ENCODE measurements around the gene RAB1B. TPM values are rescaled to one million over a fixed set of nuclear protein-coding genes. Genes with fewer than 3 reads are reported as not detected.

RAB1B gene
- total RNA-seq, 1 donor = 88.9 TPM

DNA sequence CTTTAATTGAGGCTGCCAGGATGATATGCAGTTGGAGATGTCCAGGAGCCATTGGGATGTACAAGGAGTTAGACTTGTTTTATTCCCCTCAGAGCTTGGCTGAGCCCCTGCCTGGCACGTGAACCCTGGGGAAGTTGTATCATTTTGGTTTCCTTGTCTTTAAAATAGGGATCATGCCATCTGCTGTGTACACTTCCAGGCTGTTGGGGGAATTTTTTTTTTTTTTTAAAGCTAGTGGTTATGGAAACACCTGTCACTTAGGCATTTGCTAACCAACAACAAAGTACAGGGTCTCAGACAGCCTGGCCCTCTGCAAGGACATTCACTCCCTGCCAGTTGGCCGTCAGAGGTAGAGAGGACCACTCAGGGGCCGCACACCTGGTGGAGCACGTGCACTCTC is 8.5 kb upstream of the RAB1B start:
- no peak overlapping the region for H3K4me3 ChIP-seq (ENCODE audit: low read depth, low read length)
- no peak for DNase-seq (ENCODE audit: low read depth)
- TF ChIP-seq, protein P1, sequence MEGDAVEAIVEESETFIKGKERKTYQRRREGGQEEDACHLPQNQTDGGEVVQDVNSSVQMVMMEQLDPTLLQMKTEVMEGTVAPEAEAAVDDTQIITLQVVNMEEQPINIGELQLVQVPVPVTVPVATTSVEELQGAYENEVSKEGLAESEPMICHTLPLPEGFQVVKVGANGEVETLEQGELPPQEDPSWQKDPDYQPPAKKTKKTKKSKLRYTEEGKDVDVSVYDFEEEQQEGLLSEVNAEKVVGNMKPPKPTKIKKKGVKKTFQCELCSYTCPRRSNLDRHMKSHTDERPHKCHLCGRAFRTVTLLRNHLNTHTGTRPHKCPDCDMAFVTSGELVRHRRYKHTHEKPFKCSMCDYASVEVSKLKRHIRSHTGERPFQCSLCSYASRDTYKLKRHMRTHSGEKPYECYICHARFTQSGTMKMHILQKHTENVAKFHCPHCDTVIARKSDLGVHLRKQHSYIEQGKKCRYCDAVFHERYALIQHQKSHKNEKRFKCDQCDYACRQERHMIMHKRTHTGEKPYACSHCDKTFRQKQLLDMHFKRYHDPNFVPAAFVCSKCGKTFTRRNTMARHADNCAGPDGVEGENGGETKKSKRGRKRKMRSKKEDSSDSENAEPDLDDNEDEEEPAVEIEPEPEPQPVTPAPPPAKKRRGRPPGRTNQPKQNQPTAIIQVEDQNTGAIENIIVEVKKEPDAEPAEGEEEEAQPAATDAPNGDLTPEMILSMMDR (IDR thresholded peaks at IDR 0.05; ENCODE audit: insufficient read depth, low read depth, low read length) = no peak

DNA sequence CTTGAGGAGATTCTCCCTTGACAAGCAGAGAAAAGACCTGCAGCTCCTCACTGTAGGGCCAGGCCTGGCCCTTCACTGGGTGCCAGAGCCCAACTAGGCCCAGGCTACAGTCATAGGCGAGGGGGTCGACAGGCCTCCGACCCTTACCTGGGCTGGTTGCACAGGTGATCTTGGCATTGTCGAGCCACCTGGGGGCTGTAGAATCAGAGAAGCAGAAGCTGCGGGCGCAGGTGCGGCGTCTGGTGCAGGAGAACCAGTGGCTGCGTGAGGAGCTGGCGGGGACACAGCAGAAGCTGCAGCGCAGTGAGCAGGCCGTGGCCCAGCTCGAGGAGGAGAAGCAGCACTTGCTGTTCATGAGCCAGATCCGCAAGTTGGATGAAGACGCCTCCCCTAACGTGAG is 6.9 kb upstream of the RAB1B start:
- no peak overlapping the region for H3K4me3 ChIP-seq (ENCODE audit: low read depth, low read length)
- no peak for DNase-seq (ENCODE audit: low read depth)
- TF ChIP-seq, protein P1 (IDR thresholded peaks at IDR 0.05; ENCODE audit: insufficient read depth, low read depth, low read length) = no peak

DNA sequence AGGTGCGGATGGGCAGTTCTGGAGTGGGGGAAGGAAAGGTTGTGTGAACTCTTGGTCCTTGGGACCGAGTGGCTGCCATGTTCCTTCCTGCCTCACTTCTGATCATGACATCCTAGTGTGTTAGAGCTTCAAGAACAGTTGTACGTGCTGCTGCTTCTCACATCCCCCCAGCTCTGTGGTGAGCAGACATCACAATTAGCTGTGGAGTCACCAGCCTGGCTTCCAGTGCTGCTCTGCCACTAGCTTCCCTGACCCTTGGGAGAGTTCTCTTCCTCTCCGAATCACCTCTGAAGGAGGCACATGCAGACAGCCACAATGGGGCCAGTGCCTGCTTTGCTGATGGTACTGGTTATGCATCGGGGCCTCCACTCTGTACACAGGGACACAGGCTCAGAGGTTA is 6.2 kb upstream of the RAB1B start:
- TF ChIP-seq, protein P1 (IDR thresholded peaks at IDR 0.05; ENCODE audit: insufficient read depth, low read depth, low read length) = no peak
- no peak overlapping the region for H3K4me3 ChIP-seq (ENCODE audit: low read depth, low read length)
- no peak for DNase-seq (ENCODE audit: low read depth)

DNA sequence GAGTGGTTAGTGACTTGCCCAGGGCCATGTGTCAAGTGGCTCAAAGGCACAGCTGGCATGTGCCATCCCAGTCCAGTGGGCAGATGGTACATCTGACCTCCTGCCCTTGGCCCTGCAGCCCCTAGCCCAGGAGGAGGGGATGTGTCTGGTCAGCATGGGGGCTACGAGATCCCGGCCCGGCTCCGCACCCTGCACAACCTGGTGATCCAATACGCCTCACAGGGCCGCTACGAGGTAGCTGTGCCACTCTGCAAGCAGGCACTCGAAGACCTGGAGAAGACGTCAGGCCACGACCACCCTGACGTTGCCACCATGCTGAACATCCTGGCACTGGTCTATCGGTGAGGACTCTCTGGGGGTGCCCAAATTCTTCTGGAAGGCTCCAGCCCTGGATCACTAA is 5.7 kb upstream of the RAB1B start:
- no peak for DNase-seq (ENCODE audit: low read depth)
- no peak overlapping the region for H3K4me3 ChIP-seq (ENCODE audit: low read depth, low read length)
- TF ChIP-seq, protein P1 (IDR thresholded peaks at IDR 0.05; ENCODE audit: insufficient read depth, low read depth, low read length) = no peak

DNA sequence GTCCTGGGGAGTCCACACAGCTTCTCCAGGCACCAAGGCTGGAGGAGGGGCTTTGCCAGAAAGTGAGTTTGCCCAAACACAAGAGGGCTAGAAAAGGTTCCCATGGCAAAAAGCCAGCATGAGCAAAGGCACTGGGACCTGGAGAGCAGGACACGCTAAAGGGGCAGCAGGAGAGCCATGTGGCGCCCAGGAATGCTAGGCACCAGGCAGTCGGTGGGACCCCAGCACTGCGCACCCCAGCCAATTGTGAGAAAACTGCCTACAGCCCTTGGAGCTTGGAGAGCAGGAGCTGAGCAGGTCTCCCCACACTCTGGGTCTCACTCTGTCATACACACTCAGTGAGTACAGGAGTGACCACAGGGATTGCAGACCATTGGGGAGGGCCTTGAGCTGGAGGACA is 5.2 kb upstream of the RAB1B start:
- TF ChIP-seq, protein P1 (IDR thresholded peaks at IDR 0.05; ENCODE audit: insufficient read depth, low read depth, low read length) = no peak
- H3K4me3 ChIP-seq (ENCODE audit: low read depth, low read length) = no peak overlapping the region
- DNase-seq (ENCODE audit: low read depth) = no peak

DNA sequence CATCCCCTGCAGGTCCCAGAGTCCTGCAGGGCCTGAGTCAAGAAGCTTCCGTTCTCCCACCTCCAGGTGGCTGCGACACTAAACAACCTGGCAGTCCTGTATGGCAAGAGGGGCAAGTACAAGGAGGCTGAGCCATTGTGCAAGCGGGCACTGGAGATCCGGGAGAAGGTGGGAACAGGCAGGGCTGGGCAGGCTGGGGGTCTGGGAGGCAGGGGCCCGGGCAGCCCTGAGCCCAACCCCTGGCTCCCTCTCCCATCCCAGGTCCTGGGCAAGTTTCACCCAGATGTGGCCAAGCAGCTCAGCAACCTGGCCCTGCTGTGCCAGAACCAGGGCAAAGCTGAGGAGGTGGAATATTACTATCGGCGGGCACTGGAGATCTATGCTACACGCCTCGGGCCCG is 4.7 kb upstream of the RAB1B start:
- H3K4me3 ChIP-seq (ENCODE audit: low read depth, low read length) = no peak overlapping the region
- DNase-seq (ENCODE audit: low read depth) = no peak
- TF ChIP-seq, protein P1 (IDR thresholded peaks at IDR 0.05; ENCODE audit: insufficient read depth, low read depth, low read length) = no peak

DNA sequence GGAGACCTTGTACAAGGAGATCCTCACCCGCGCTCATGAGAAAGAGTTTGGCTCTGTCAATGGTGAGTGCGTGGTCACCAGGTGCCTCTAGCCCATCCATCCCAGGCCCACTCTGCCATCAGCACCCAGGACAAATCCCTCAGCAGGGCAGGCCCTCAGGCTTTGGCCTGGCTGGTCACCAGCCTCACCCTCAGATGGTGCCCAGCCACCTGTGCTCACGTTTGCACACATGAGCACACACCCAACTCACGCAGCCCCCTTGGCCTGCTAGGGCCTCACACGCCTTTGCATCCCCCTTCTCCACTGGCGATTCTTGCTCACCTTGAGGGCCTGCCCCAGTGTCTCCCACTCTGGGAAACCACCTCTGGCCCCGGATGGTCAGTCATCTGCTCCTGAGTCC is 4.1 kb upstream of the RAB1B start:
- no peak overlapping the region for H3K4me3 ChIP-seq (ENCODE audit: low read depth, low read length)
- DNase-seq (ENCODE audit: low read depth) = no peak
- TF ChIP-seq, protein P1 (IDR thresholded peaks at IDR 0.05; ENCODE audit: insufficient read depth, low read depth, low read length) = no peak

All from fibroblast of villous mesenchyme (primary cell).